GM19452 (cell line): ENCODE results near the gene LRRC74A.

Experiments
- ATAC-seq: cut with Tn5 transposase; IDR thresholded peaks from one replicate; pipeline ENCODE4 v1.9.1; 2021; ENCODE audit not compliant: unreplicated experiment

LRRC74A gene

DNA sequence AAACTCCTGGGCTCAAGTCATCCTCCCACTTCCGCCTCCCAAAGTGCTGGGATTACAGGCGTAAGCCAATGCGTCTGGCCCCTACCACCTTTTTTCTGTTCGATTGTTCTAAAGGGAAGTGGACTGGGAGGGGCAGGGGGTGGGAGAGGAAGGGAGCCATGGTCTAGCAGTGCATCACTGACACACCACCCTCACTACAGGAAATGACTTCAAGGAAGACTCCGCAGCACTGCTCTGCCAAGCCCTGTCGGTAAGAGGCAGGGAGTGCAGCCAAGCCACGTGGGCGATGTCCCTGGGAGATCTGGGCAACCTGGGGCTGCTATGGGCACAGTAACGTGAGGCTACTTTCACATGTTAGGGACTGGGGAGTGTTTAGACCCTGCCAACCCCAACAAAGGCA, 18.0 kb downstream of the LRRC74A start:
- no peak for ATAC-seq

DNA sequence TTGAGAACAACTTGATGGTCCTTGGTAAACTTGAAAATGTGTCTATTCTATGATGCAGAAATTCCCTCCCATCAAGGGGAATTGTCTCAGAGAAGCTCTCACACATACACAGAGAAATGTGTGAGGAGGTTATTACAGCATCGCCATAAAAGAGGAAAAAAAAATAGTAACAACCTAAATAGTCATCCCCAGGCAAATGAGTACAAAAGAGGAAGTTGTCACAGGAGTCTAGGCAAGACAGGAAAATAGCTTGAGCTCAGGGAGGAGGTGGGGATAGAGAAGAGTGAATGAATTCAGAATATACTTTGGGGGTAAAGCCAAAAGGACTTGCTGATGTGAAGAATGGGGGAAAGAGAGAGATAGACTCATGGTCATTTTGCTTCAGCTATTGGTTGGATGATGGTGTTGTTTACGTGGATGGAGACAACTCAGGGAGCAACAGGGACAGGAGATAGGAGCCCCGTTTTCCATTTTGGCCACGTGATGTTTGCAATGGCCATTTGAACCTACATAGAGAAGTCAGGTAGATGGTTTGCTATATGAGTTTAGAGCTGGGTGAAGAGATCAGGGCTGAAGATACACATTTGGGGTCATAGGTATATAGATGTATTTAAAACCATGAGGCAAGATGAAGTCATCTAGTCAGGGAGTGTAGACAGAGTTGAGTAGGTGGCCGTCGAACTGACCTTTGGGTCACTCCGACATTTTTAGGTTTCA, 20.3 kb downstream of the LRRC74A start:
- ATAC-seq: no peak

DNA sequence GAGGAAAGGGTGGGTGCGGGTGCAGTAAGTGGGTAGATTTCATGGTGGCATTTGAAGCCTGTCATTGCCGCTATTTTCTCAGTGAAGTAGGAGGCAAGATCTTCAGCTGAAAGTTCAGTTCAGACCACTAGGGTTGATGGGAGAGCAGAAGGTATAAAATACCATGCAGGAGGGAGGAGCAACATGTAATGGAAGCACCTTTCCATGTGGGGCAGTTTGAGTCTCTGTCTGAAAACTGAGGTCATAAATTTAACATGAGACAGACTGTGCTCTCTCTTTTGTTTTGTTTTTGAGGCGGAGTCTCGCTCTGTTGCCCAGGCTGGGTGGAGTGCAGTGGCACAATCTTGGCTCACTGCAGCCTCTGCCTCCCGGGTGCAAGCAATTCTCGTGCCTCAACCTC, 22.7 kb downstream of the LRRC74A start:
- ATAC-seq: no peak

DNA sequence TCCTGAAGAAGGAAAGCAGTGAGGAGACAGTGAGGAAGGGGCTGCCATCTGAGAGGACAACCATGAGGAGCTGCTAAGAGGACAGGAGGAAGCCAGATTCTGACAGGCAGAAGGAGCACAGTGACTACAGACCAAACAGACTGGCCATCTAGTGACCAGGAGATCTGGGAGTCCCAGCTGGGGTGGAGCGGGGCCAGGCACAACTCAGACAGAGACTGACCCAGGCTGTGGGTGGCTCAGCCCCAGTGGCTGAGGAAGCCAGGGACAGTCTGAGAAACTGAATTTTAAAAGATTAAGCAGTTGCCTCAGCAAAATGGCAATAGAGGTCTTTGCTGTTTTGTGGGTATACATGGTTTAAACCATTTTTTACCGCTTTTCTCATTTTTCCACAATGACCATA, 28.9 kb downstream of the LRRC74A start:
- ATAC-seq: no peak

DNA sequence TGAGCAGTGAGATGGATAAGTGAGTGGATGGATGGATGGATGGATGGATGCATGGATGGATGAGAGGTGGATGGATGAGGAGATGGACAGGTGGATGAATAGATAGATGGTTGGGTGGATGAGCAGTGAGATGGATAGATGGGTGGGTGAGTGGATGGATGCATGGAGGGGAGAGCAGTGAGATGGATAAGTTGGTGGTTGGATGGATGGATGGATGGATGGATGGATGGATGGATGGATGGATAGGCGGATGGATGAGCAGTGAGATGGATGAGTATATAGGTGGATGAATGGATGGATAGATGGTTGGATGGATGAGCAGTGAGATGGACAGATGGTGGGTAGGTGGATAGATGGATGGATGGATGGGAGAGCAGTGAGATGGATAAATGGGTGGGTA, 30.6 kb downstream of the LRRC74A start:
- no peak for ATAC-seq

DNA sequence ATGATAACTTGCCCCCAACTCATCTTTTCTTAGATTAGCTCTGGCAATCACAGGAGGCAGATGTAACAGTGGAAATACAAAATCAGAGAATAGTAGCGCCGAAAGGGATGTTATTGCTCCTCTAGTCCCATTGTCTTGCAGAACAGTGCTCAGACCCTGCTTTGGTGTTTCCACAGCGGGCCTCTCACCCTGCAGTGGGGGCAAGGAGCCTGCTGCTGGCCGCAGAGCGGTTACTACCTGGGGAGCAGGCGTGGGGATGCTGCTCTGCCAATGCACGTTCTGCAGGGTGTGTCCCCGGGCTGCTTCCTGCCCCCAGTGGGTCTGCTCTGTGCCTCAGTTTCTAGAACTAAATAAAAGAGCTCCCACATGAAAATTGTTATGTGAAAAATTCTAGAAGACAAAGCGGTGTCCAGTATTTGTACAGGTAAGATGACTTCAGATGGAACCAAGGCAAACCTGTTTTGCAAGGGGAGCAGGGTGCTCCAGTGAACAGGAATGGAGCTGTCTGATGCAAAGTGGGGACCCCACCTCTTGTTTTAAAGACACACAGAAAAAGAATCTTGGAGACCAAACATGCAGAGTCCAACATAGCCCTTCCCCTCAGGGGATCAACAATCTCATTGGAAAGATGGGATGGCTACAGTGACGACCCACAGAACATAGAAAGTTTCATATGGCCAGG, 35.5 kb downstream of the LRRC74A start:
- no peak for ATAC-seq

DNA sequence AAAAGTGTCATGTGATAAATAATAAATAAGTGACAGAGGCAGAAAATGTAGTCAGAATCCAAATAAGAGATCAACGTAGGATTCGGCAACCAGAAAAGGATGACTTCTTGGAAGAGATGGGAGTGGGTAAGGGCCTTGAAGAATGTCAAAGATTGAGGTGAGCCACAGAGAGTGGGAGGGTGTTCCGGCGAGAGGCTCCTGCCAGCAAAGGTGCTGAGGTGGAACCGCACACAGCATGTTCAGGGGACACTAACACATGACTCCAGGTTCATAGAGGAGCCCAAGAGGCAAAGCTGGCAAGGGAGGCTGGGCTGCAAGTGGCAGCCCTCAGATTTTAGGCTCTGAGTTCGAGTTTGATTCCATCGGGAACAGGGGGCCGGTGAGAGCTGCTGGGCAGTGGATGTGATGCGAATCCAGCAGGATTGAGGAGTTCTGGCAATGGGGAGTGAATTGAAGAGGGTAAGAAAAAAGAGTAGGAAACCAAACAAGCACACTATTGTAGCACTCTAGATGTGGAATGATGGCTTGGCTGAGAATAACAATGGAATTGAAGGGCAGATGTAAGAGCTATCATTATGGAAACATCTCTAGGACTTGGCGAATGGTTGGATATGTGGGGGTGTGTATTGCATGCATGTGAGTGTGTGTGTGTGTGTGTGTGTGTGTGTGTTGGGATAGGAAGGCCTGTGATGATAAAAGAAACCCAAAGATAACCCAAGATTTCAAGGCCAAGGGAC, 36.5 kb downstream of the LRRC74A start:
- ATAC-seq: no peak

DNA sequence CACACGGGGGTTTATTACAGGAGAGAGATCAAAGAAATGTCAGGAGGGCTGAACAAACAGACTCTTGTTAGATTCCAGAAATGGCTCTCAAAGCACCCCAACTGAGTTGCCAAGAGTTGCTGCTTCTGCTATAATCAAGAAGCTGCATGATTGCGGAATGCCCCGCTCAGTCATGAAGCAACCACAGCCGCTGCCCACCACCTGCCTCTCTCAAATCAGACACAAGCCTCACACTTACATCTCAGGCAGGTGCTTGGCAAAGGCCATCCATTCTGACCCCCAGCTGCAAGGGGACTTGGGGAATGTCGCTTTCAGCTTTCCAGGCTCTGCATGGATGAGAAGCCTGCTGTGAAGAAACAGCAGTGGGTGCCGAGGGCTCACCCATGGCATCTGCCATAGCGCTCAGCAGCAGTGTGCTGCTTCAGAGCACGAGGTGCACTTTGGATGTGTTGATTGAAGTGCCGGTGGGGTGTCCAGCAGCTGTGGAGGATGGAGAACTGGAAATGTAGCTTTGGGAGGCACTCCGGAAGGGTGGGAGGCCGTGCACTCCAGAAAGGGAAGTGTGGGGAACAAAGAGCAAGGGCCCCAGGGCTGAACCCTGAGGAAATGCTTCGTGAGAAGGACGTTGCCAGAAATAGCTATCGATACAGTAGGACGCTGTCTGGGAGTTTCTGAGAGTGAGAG, 37.7 kb downstream of the LRRC74A start:
- no peak for ATAC-seq

DNA sequence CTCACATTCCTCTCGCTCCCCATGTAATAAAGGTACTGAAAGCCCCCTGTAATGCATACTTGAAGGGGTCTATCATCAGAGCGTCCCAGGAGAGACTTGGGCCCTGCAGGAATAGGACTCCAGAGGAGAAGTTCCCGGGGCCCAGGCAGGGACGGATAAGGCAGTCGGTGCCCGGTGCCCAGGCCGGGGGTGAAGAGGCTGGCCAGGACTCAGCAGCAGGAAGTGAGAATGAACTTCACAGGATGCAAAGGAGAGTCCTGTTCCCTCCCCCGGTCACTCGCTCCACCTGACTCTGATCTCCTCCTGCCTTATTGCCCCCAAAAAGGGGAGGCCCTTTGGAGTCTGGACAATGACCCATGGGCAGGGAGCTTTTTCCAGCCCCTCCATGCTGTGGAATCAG, 40.2 kb downstream of the LRRC74A start:
- ATAC-seq: no peak

DNA sequence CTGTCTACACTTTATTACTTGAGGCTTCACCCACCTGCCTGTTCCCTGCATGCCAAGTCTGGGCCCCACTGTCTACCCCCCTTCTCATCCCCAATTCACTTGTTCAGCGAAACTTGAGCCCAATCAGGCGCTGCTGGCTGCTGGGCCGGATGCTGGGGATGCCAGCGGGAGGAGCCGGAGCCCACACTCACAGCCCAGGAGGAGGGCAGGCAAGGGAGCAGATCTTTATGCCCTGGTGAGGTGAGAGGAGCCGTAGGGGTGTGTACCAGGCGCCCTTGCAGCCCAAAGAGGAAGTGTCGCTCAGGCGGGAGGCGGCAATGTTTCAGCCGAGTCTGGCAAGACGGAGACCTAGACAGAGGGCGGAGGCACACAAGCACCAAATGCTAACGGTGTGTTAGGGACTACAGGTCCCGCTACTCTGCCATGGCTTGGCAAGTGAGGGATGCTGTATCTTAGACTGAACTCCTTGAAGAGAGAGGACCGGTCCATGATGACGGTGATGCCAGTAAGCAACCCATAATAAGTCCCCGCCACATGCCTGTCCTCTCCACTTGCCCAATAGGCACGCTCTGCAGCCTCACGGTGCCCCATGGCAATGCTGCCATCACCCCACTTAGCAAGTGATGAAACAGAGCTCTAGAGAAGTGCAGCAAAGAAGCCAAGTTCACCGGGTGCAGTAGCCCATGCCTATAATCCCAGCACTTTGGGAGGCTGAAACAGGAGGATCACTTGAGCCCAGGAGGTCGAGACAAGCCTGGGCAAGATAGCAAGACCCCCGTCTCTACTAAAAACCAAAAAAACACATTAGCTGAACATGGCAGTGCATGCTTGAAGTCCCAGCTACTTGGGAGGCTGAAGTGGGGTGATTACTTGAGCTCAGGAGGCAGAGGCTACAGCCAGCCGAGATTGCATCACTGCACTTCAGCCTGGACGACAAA, 41.6 kb downstream of the LRRC74A start:
- ATAC-seq: no peak

DNA sequence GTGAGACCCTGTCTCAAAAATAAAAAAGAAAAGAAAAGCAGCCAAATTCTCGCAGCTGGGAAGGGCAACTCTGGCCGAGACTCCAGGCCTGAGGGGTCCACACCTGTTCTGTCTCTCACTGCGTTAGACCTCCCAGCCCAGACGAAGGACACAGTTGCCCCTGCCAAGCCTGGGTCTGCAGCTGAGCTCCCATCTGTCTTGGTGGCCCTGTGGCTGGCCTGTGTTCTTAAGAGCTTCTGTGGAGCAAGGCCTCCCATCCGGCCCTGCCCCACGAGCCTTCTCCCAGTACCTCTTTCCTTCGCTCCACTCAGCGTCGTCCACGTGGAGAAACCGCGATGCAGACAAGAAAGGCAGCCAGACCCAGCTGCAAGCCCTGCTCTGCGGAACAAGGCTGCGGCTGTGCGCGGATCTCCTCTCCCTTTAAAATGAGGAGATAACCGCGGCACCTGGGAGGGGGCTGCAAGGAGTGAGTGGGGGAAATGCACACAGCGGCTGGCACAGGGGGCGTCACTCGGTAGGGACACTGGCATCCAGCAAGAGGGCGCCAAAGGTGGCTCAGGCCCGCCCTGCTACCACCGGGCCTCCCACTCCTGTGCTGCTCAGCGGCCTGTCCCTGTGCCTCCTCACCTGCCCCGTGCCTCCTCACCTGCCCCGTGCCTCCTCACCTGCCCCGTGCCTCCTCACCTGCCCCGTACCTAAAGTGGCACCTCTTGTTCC, 42.4 kb downstream of the LRRC74A start:
- no peak for ATAC-seq

DNA sequence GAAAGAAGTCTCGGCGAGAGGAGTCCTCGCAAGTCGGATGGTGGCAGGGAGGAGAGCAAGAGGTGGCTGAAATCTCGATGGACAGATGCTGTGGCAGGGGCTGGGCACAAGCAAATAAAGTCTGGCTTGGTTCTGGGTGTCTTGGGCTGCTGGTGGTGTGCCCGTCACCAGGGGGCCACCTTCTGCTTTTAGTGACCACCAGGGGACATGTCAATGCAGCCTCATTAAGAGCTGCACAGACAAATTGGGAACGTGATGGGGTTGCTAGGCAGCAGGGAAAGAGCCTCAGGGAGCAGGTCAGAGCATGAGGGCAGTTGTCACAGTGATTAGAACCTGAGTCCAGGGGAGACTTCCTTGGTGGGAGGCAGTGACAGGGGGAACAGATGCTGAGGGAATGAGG, 44.0 kb downstream of the LRRC74A start:
- ATAC-seq: no peak

DNA sequence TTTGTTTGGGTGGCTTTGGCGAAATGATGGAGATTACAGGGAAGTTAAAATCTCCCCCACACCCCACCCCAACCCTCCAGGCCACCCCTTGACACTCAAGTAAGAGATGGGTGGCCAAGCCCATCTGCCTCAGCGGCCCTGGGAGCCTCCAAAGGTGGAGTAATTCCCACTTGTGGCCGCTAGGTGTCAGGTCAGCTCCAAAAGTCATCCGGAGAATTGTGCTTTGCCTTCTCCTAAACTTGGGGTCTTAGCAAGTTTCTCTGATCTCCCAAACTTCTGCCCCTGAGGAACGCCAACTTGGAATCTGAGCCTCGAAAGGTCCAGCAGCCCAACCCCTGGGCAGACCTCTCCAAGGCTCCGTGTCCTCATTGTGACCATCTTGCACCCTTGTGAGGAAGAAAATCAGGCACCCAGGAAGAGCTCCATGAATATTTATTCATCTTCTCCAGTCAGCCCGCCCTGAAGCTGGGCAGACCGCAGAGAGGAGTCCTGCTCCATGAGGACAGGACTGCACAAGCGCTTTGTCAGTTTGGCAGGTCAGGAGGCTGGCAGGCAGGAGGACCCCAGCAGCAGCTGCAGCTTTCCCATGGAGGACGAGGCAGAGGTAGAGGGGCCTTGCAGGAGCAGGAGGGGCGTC, 46.7 kb downstream of the LRRC74A start:
- no peak for ATAC-seq

DNA sequence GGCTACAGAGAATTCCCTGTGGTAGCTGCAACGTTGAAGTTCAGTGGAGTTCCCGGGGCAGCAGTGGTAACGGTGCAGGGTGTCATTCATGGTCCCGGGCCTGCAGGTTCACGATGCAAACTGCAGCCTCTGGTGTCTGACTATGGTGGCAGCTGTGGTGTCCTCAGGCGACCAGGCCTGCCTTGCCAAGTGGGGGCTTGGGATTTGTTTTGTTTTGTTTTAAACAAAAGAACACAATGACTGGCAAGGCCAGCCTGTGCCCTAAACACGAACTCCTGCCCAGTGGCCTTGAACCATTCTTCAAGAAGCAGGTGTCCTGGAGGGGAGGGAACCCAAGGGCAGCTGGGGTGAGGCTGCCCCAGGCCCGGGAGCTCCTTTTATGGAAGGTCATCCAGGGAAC, 48.5 kb downstream of the LRRC74A start:
- ATAC-seq: no peak

DNA sequence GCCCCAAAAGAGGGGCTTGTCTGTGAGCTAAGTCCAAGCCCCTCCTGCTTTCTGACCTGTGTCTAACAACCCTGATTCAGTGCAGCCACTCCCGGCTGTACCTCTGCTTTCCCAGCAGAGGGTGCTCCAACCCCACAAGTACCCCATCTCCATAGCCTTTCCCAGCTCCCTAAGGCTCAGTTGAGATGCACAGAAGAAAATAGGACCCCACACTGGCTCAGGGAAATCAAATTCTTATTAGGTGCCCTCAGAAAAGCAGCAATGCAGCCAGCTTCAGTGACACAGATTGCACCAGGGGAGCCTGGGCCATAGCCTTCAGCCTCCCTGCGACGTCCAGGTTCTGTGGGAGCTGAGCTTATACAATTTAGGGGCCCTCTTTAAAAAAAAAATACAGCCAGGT, 49.9 kb downstream of the LRRC74A start:
- no peak for ATAC-seq

DNA sequence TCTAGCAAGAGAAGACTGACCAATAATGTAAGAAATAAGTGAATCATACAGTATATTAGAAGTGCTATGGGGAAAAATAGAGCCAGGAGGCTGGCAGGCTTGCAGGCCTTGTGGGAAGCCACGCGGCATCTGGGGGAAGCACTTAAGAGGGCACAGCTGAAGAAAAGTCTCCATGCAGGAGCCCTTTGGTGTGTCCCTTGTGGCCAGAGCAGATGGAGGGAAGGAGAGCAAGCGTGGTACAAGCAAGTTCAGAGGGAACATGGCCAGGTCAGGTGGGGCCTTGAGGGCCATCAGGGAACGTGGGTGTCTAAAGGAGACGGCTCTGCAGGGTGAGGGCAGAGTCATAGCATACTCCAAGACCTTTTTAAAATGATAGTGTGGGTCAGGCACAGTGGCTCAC, 51.7 kb downstream of the LRRC74A start:
- no peak for ATAC-seq

DNA sequence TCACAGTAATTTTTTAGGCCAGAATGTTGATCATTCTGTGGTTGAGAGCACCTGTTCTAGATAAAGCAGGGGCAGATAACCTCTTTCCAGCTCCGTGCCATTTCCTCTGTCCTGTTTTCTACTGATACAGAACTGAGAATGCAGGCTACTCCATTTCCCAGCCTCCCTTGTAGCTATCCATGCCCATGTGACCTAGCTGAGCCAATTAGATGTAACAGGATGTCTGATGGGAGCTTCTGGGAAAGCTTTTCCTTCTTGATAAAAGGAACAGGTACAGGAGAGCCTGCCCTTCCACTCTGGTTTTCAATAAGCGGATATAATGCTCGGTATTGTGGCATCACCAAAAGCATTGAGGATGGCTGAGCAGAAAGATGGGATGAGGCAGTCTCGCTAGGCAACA, 54.2 kb downstream of the LRRC74A start:
- ATAC-seq: no peak

DNA sequence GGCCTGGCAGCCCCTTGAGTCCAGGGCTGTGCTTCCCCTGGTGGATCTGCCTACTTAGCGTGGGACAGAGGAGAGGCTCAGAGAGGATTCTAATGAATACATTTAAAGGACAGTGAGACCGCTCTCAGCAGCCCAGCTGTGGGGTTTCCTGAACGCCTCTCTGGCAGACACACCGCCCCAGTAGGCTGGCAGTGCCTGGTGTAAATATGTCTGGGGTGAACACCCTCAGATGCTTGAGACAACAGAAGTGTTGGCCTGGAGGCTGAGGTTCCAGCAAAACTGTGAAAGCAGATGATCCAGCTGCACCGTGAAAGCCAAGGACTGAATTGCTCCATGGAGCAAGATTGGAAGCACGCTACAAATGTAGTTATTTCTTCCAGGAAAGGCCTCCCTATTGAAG, 55.1 kb downstream of the LRRC74A start:
- no peak for ATAC-seq

DNA sequence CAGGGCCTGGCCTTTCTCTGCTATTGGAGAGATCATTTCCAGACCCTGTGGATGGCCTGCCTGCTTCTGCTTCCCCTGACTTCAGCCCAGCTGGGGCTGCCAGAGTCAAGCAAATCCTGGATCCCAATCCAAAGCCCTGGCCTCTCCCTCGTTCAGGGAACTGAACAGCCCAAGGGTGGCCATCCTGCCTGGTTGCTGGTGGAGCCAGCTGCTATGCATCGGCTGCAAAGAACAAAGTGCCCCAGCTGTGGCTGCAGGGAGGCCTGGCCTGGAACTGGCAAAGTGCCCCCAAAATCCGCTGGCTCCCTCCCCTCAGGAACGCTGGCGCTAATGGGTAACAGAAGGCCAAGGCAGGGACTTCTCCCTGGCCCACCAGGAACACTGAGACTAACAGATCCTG, 56.4 kb downstream of the LRRC74A start:
- ATAC-seq: no peak
